DOHH2 (cell line): ENCODE results near the gene SLC38A3.

Experiments used
- H3F3A ChIP-seq: fragments of 200-600 bp; sonication (generic), shearing (Covaris generic); 2 replicates; pipeline ENCODE4 v1.6.0; 2016; ENCODE audit warnings: antibody characterized with exemption, mild to moderate bottlenecking; ENCODE audit not compliant: control insufficient read depth, insufficient read depth
- H3K27ac ChIP-seq: fragments of 200-600 bp; sonication (generic); 2 replicates; pipeline ENCODE4 v1.5.1; 2014; ENCODE audit warnings: low read depth, mild to moderate bottlenecking, low read length, moderate library complexity
- H3K27me3 ChIP-seq: fragments of 200-600 bp; sonication (generic); 2 replicates; pipeline ENCODE4 v1.6.1; 2014; ENCODE audit warnings: mild to moderate bottlenecking, low read length, mixed read lengths; ENCODE audit not compliant: control insufficient read depth
- H3K36me3 ChIP-seq: fragments of 200-600 bp; sonication (generic); 2 replicates; pipeline ENCODE4 v1.6.1; 2014; ENCODE audit warnings: mild to moderate bottlenecking, low read length, moderate library complexity, mixed read lengths; ENCODE audit not compliant: control insufficient read depth
- H3K4me1 ChIP-seq: fragments of 200-600 bp; sonication (generic); 2 replicates; pipeline ENCODE4 v1.6.1; 2014; ENCODE audit warnings: mild to moderate bottlenecking, low read length, mixed read lengths; ENCODE audit not compliant: control insufficient read depth
- H3K4me2 ChIP-seq: fragments of 200-600 bp; sonication (generic); 2 replicates; pipeline ENCODE4 v1.6.0; 2014; ENCODE audit warnings: mild to moderate bottlenecking, low read length, moderate library complexity
- H3K4me3 ChIP-seq: fragments of 200-600 bp; sonication (generic); 2 replicates; pipeline ENCODE4 v1.5.1; 2014; ENCODE audit warnings: mild to moderate bottlenecking, low read length, mixed read lengths
- H3K79me2 ChIP-seq: fragments of 200-600 bp; sonication (generic); 2 replicates; pipeline ENCODE4 v1.6.1; 2014; ENCODE audit warnings: mild to moderate bottlenecking, low read length, mixed read lengths; ENCODE audit not compliant: control insufficient read depth
- H3K9me2 ChIP-seq: fragments of 200-600 bp; sonication (generic); replicated peaks from 2 replicates; pipeline ENCODE4 v1.6.1; 2014; ENCODE audit warnings: mild to moderate bottlenecking, low read length, mixed read lengths; ENCODE audit not compliant: control insufficient read depth
- H3K9me3 ChIP-seq: fragments of 200-600 bp; sonication (generic); 2 replicates; pipeline ENCODE4 v1.6.1; 2014; ENCODE audit warnings: antibody characterized with exemption, low read length, mixed read lengths; ENCODE audit not compliant: control insufficient read depth, insufficient read depth
- H4K20me1 ChIP-seq: fragments of 200-600 bp; sonication (generic); 2 replicates; pipeline ENCODE4 v1.6.0; 2014; ENCODE audit warnings: low read depth, mild to moderate bottlenecking, antibody characterized with exemption, low read length, moderate library complexity; ENCODE audit not compliant: control insufficient read depth, insufficient read depth
- EZH2phosphoT487 ChIP-seq: fragments of 200-600 bp; sonication (generic); IDR thresholded peaks from 2 replicates; pipeline ENCODE4 v1.6.1; 2017; ENCODE audit warnings: borderline replicate concordance, mild to moderate bottlenecking, antibody characterized with exemption, low read length, moderate library complexity, mixed read lengths
- TF ChIP-seq, protein P1 (sequence below): fragments of 200-600 bp; sonication (generic); IDR thresholded peaks from one replicate; pipeline ENCODE4 v1.5.1; 2014; ENCODE audit warnings: antibody characterized with exemption, mild to moderate bottlenecking, low read depth, low read length; ENCODE audit not compliant: poor library complexity, severe bottlenecking

The SLC38A3 gene

DNA sequence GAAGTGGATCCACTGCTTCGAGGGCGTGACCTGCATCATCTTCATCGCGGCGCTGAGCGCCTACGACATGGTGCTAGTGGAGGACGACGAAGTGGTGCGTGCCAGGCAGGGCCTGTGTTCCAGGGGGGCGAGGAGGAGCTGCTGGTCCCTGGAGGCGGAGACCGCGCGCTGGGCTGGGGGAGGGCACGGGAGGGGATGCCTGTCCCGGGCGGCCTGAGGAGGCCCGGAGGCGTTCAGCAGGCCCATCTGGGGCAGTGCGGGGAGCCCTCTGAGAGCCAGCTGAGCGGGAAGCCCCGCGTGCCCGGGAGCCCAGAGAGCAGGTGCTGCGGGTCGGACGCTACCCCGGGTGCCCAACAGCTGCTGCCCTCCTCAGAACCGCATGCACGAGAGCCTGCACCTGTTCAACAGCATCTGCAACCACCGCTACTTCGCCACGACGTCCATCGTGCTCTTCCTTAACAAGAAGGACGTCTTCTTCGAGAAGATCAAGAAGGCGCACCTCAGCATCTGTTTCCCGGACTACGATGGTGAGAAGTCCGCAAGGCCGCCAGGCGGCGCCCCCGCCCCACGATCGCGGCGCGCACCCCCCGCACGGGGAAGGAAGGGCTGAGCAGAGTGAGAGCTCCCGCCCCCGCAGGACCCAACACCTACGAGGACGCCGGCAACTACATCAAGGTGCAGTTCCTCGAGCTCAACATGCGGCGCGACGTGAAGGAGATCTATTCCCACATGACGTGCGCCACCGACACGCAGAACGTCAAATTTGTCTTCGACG lies 10.8 kb upstream of the SLC38A3 start:
- peaks cover 14% of the 10 kb centered on the region for H3K4me1 ChIP-seq
- no peaks in the 10 kb centered on the region for H4K20me1 ChIP-seq
- no peak overlapping the region; the same call in 1 of the 2 replicates for H3K4me3 ChIP-seq
- no peaks in the 10 kb centered on the region for H3K36me3 ChIP-seq
- no peak overlapping the region for H3K27ac ChIP-seq
- H3K9me3 ChIP-seq: no peaks in the 10 kb centered on the region
- H3K27me3 ChIP-seq: peaks cover 18% of the 10 kb centered on the region; the same call in 1 of the 2 replicates
- peak overlapping the region; percentile 36 for H3K4me2 ChIP-seq
- no peaks in the 10 kb centered on the region for H3K79me2 ChIP-seq
- TF ChIP-seq, protein P1, sequence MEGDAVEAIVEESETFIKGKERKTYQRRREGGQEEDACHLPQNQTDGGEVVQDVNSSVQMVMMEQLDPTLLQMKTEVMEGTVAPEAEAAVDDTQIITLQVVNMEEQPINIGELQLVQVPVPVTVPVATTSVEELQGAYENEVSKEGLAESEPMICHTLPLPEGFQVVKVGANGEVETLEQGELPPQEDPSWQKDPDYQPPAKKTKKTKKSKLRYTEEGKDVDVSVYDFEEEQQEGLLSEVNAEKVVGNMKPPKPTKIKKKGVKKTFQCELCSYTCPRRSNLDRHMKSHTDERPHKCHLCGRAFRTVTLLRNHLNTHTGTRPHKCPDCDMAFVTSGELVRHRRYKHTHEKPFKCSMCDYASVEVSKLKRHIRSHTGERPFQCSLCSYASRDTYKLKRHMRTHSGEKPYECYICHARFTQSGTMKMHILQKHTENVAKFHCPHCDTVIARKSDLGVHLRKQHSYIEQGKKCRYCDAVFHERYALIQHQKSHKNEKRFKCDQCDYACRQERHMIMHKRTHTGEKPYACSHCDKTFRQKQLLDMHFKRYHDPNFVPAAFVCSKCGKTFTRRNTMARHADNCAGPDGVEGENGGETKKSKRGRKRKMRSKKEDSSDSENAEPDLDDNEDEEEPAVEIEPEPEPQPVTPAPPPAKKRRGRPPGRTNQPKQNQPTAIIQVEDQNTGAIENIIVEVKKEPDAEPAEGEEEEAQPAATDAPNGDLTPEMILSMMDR: peak; percentile 88
- no peak for TF ChIP-seq EZH2phosphoT487
- no peaks in the 10 kb centered on the region for H3K9me2 ChIP-seq
- no peaks in the 10 kb centered on the region for H3F3A ChIP-seq

DNA sequence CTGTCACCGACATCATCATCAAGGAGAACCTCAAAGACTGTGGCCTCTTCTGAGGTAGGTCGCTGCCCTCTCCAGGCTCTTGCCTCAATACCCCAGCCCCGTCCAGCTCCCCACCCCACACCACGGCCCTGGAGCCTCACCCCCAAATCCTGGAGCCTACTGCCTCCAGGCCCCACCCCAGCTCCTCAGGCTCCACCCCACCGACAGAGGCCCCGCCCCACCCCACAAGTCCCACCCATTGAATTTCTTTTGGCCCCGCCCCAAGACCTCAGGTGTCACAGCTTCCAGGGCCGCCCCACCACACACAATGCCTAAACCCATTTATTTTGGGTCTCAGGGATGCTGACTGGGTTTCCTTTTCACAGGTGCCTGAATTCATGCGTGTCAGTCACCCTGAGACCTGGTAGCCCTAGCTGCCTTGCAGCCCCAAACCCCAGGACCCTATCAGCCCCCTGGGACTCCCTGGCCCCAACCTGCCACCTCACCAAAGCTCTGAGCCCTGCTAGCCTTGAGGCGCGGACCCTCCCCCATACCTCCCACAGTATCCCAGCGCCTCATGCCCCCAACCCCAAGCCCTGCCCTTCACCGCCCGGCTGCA lies 10.1 kb upstream of the SLC38A3 start:
- no peaks in the 10 kb centered on the region for H3K79me2 ChIP-seq
- H3K4me2 ChIP-seq: peak overlapping the region; percentile 36
- no peak for TF ChIP-seq EZH2phosphoT487
- TF ChIP-seq, protein P1: no peak
- H3K27ac ChIP-seq: no peak overlapping the region
- H3K4me3 ChIP-seq: no peak overlapping the region; the same call in 1 of the 2 replicates
- peaks cover 18% of the 10 kb centered on the region; the same call in 1 of the 2 replicates for H3K27me3 ChIP-seq
- H3F3A ChIP-seq: no peaks in the 10 kb centered on the region
- H4K20me1 ChIP-seq: no peaks in the 10 kb centered on the region
- H3K36me3 ChIP-seq: no peaks in the 10 kb centered on the region
- no peaks in the 10 kb centered on the region for H3K9me2 ChIP-seq
- H3K4me1 ChIP-seq: peaks cover 14% of the 10 kb centered on the region
- H3K9me3 ChIP-seq: no peaks in the 10 kb centered on the region

DNA sequence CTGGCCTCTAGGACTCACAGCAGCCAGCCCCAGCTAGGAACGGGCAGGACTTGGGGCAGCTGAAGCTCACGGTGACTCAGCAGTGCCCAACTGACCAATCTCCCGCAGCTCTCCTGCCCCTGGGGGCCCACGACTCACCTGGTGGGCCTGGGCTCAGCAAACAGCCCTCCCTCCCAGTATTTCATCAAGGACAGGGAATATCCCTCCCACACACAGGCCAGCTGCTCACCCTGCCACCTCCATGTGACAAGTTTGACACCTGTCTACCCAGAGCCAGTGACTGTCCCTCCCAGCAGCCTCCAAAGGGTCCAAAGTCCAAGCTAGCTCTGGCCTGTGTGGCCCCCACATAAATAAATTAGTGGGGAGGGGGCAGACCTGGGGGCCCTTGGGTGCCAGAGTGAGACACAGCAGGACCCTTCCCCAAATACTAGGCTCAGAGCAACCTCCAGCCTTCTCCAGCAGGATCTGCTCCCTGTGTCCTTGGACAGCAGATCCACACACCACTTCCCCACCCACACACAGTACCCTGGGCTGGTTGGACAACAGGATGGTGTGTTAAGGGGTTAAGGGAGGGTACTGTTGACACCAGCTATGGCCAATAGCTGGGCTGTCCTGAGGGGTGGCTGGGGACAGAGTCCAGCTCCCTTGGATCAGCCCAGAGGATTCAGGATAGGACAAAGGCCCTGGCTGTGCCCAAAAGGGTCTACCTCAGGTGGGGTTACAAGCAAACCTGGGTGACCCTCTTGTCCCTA lies 9.4 kb upstream of the SLC38A3 start:
- no peaks in the 10 kb centered on the region for H3K36me3 ChIP-seq
- no peak overlapping the region for H3K27ac ChIP-seq

More for the DNA sequence above, 9.4 kb upstream of the SLC38A3 start:
- H3K79me2 ChIP-seq: no peaks in the 10 kb centered on the region
- H3K4me2 ChIP-seq: no peak overlapping the region
- TF ChIP-seq, protein P1: no peak
- TF ChIP-seq EZH2phosphoT487: no peak
- H3K27me3 ChIP-seq: peaks cover 18% of the 10 kb centered on the region; the same call in 1 of the 2 replicates
- H3F3A ChIP-seq: no peaks in the 10 kb centered on the region
- peaks cover 14% of the 10 kb centered on the region for H3K4me1 ChIP-seq
- H4K20me1 ChIP-seq: no peaks in the 10 kb centered on the region
- H3K9me3 ChIP-seq: no peaks in the 10 kb centered on the region
- H3K4me3 ChIP-seq: no peak overlapping the region
- no peaks in the 10 kb centered on the region for H3K9me2 ChIP-seq
